T47D (cell line): ENCODE results near the gene ATXN1.

ENCODE experiments used
- DNase-seq, 2 experiments: peaks; one replicate each; pipeline versions ENCODE4 v3.0.0 to v3.0.0-alpha.2; 2011 to 2012; ENCODE audit warnings: low read depth in 1 of 2, low spot score in 1 of 2
- JUND ChIP-seq: IDR thresholded peaks from 2 replicates; pipeline ENCODE4 v1.6.1; 2012; ENCODE audit warnings: low read depth
- in situ Hi-C: cut with HindIII; loops from 2 replicates; pipeline ENCODE4 v1.10.0; 2016; ENCODE audit warnings: low sequenced_read_pairs, low pct_unique_long_range_greater_than_20kb

ATXN1 gene

GRCh38 chr6:16427124-16427523, 334.1 kb downstream of the ATXN1 start:
- no peak for TF ChIP-seq JUND
- DNase-seq, result no peak
- in situ Hi-C loops, result no loop called here

GRCh38 chr6:16425881-16426615, 335.2 kb downstream of the ATXN1 start:
- TF ChIP-seq JUND, result no peak
- no peak for DNase-seq
- in situ Hi-C loops, result no loop called here

GRCh38 chr6:16421462-16421960, 339.7 kb downstream of the ATXN1 start:
- no peak for DNase-seq
- in situ Hi-C loops, result no loop called here
- TF ChIP-seq JUND, result no peak

GRCh38 chr6:16420715-16421461, 340.4 kb downstream of the ATXN1 start:
- in situ Hi-C loops, result no loop called here
- TF ChIP-seq JUND, result no peak
- no peak for DNase-seq

GRCh38 chr6:16420337-16420714, 340.9 kb downstream of the ATXN1 start:
- no peak for DNase-seq
- TF ChIP-seq JUND, result no peak
- in situ Hi-C loops, result no loop called here

- in situ Hi-C loops, result no loop called here
These were observed 341.5 kb downstream of the ATXN1 start for GRCh38 chr6:16419636-16420336.

GRCh38 chr6:16418151-16418550, 343.1 kb downstream of the ATXN1 start:
- in situ Hi-C loops, result no loop called here
- DNase-seq, result no peak
- TF ChIP-seq JUND, result no peak

More at GRCh38 chr6:16419636-16420336, 341.5 kb downstream of the ATXN1 start:
- TF ChIP-seq JUND, result no peak
- no peak for DNase-seq

- in situ Hi-C loops, result no loop called here
- TF ChIP-seq JUND, result no peak
- no peak for DNase-seq
These were observed 345.6 kb downstream of the ATXN1 start for GRCh38 chr6:16415677-16416076.

- in situ Hi-C loops, result no loop called here
- TF ChIP-seq JUND, result no peak
- DNase-seq, result no peak
These were observed 347.1 kb downstream of the ATXN1 start for GRCh38 chr6:16414205-16414604.

GRCh38 chr6:16413399-16413798, 347.9 kb downstream of the ATXN1 start:
- in situ Hi-C loops, result no loop called here
- TF ChIP-seq JUND, result no peak
- DNase-seq, result no peak

GRCh38 chr6:16412982-16413381, 348.3 kb downstream of the ATXN1 start:
- DNase-seq, result no peak
- in situ Hi-C loops, result no loop called here
- TF ChIP-seq JUND, result no peak

- in situ Hi-C loops, result no loop called here
- DNase-seq, result no peak
- TF ChIP-seq JUND, result no peak
These were observed 349.1 kb downstream of the ATXN1 start for GRCh38 chr6:16412171-16412570.
